K562 (cell line): ENCODE results near the gene C4orf50. TPM values are rescaled to one million over a fixed set of nuclear protein-coding genes. Genes with fewer than 3 reads are reported as not detected.
A peak's percentile ranks its signal among the peaks of the same experiment; 100 is the strongest.

Experiments
- ATAC-seq: fragments of 200-7000 bp; cut with Tn5 transposase; 3 replicates; pipeline ENCODE4 v1.9.1; 2020; ENCODE audit warnings: moderate library complexity
- BruUV-seq: library from RNA; stranded (reverse); fragments of 400-500 nt; replicated peaks from 2 replicates; lab custom pipeline; 2021; lab: Mats Ljungman, UMichigan
- CTCF ChIA-PET: fragments of 300-600 bp; formaldehyde crosslinking; extraction: SDS; loops from one replicate; lab custom pipeline; 2021; ENCODE audit warnings: low intra/inter-chr PET ratio; lab: Yijun Ruan, JAX
- POLR2A ChIA-PET: fragments of 300-600, 350-650 bp; sonication (Branson Sonifier 250); formaldehyde crosslinking; extraction: SDS; loops from one replicate; lab custom pipeline; 2021; ENCODE audit warnings: antibody characterized with exemption, inconsistent platforms; lab: Yijun Ruan, JAX
- DNase-seq, 4 experiments: peaks; one replicate each; pipeline versions ENCODE4 v3.0.0 to v3.0.0-alpha.2; 2011 to 2018; ENCODE audit warnings: low spot score in 3 of 4, mixed read lengths in 3 of 4; ENCODE audit errors: extremely low read depth in 1 of 4
- FAIRE-seq: peaks from 2 replicates; lab custom pipeline; 2011; peaks lifted over from hg19 to GRCh38; lab: Jason Lieb, UNC
- H2AFZ ChIP-seq: 2 replicates; pipeline ENCODE4 v1.6.0; 2011; ENCODE audit warnings: low read depth, low read length, control low read depth, inconsistent platforms
- H3K27ac ChIP-seq: fragments of 200-600 bp; 3 replicates; pipeline ENCODE4 v1.8.0; 2011; ENCODE audit warnings: low read depth, mild to moderate bottlenecking, control low read depth, inconsistent platforms, low read length, moderate library complexity, mixed read lengths; ENCODE audit errors: extremely low read depth
- H3K27me3 ChIP-seq, 2 experiments: fragments of 300-600 bp in 1 of 2; 2 replicates in 1 of 2; 3 replicates in 1 of 2; pipeline versions ENCODE4 v1.6.0 to v1.8.0; 2011; ENCODE audit warnings: inconsistent platforms in 2 of 2, low read length in 2 of 2, mild to moderate bottlenecking in 1 of 2, mixed read lengths in 1 of 2, moderate library complexity in 1 of 2; ENCODE audit not compliant: control insufficient read depth in 2 of 2, insufficient read depth in 2 of 2
- H3K36me3 ChIP-seq: fragments of 300-600 bp; 3 replicates; pipeline ENCODE4 v1.8.0; 2011; ENCODE audit warnings: mild to moderate bottlenecking, low read length, inconsistent platforms; ENCODE audit not compliant: control insufficient read depth, insufficient read depth
- H3K4me1 ChIP-seq, 2 experiments: fragments of 200-600 bp in 1 of 2; replicated peaks in 1 of 2; 2 replicates in 1 of 2; 3 replicates in 1 of 2; pipeline versions ENCODE4 v1.5.1 to v1.8.0; 2011; ENCODE audit warnings: inconsistent platforms in 2 of 2, low read length in 2 of 2, mild to moderate bottlenecking in 1 of 2, mixed read lengths in 1 of 2, moderate library complexity in 1 of 2; ENCODE audit not compliant: control insufficient read depth in 2 of 2, insufficient read depth in 2 of 2
- H3K4me2 ChIP-seq: 2 replicates; pipeline ENCODE4 v1.6.1; 2011; ENCODE audit warnings: low read length, control low read depth, inconsistent platforms, mixed read lengths; ENCODE audit not compliant: insufficient read depth
- H3K4me3 ChIP-seq: fragments of 200-600 bp; sonication (generic), shearing (Covaris generic); 2 replicates; pipeline ENCODE4 v1.5.1; 2016; ENCODE audit warnings: control low read depth, inconsistent platforms
- H3K79me2 ChIP-seq: fragments of 200-600 bp; 3 replicates; pipeline ENCODE4 v1.8.0; 2011; ENCODE audit warnings: low read length, inconsistent platforms; ENCODE audit not compliant: control insufficient read depth, insufficient read depth
- H3K9ac ChIP-seq, 2 experiments: 2 replicates each; pipeline versions ENCODE4 v1.6.0 to v1.6.1; 2011; ENCODE audit warnings: low read depth in 2 of 2, low read length in 2 of 2, control low read depth in 1 of 2, inconsistent platforms in 1 of 2, mild to moderate bottlenecking in 1 of 2, mixed read lengths in 1 of 2; ENCODE audit not compliant: insufficient read depth in 1 of 2
- H3K9me1 ChIP-seq: one replicate; pipeline ENCODE4 v1.6.0; 2011; ENCODE audit warnings: inconsistent platforms, mild to moderate bottlenecking, low read length, moderate library complexity; ENCODE audit not compliant: control insufficient read depth, insufficient read depth
- H3K9me3 ChIP-seq: replicated peaks from 2 replicates; pipeline ENCODE4 v1.5.1; 2011; ENCODE audit warnings: low read depth, low read length, inconsistent platforms; ENCODE audit not compliant: control insufficient read depth, insufficient read depth
- H4K20me1 ChIP-seq: replicated peaks from 2 replicates; pipeline ENCODE4 v1.6.1; 2011; ENCODE audit warnings: low read length, inconsistent platforms, mixed read lengths; ENCODE audit not compliant: control insufficient read depth, insufficient read depth
- CREM ChIP-seq: IDR thresholded peaks from 2 replicates; pipeline ENCODE4 v1.6.1; 2014; ENCODE audit warnings: antibody characterized with exemption, low read depth
- TEAD2 ChIP-seq: fragments of 450-650 bp; IDR thresholded peaks from 2 replicates; pipeline ENCODE4 v1.6.1; 2016; ENCODE audit warnings: missing genetic modification characterization, control low read depth, missing compliant biosample characterization
- TEAD4 ChIP-seq, 2 experiments: sonication (generic) in 1 of 2; formaldehyde crosslinking in 1 of 2; IDR thresholded peaks; 2 replicates each; pipeline versions ENCODE4 v1.6.1 to v1.8.0; 2012 to 2022; ENCODE audit warnings: borderline replicate concordance in 1 of 2, inconsistent platforms in 1 of 2, low read length in 1 of 2, mild to moderate bottlenecking in 1 of 2, missing genetic modification reagents in 1 of 2
- ZNF124 ChIP-seq: sonication (generic); formaldehyde crosslinking; IDR thresholded peaks from 2 replicates; pipeline ENCODE4 v1.8.1; 2022; ENCODE audit warnings: missing genetic modification reagents
- WGBS: fragments of 100-300 bp; shearing (Covaris generic); methylation state at CpG from one replicate; pipeline ENCODE4 v1.1.6; 2016; ENCODE audit warnings: low coverage, mixed read lengths; ENCODE audit not compliant: insufficient coverage; ENCODE audit errors: missing lambda C conversion rate; 5-methylcytosine and 5-hydroxymethylcytosine counted together
- in situ Hi-C: fragments of 300-500 bp; cut with MboI; formaldehyde crosslinking; loops from 4 replicates; pipeline ENCODE4 v1.15.0; 2018; ENCODE audit warnings: inconsistent platforms, mixed read lengths
- intact Hi-C: fragments of 100-400 bp; cut with micrococcal nuclease; formaldehyde crosslinking; loops from 2 replicates; pipeline ENCODE4 v1.14.2; 2022
- polyA plus RNA-seq, 8 experiments: library from polyadenylated mRNA; depleted of rRNA in 4 of 8; stranded (reverse) in 5 of 8; unstranded in 3 of 8; fragments of >200 nt; fragmentation: Nextera tagmentation in 2 of 8; fragmentation: Illumina TruSeq in 1 of 8; extraction: Ambion mirVana in 2 of 8; extraction: Trizol in 1 of 8; gene quantifications; 2 replicates each; pipeline versions ENCODE4 v1.2.1 to v1.2.3, GENCODE V29; 2011 to 2014; ENCODE audit warnings: inconsistent platforms in 1 of 8, missing spikeins in 1 of 8
- total RNA-seq, 7 experiments: library from RNA; depleted of rRNA in 6 of 7; stranded (reverse); fragments of >200 nt in 6 of 7; fragmentation: Illumina TruSeq in 2 of 7; extraction: Trizol in 2 of 7; gene quantifications; 2 replicates each; pipeline versions ENCODE4 v1.2.1 to v1.2.3, GENCODE V29; 2011 to 2021; ENCODE audit warnings: low replicate concordance in 1 of 7
- TF ChIP-seq, protein P1 (sequence below), 3 experiments: IDR thresholded peaks in 2 of 3; conservative IDR thresholded peaks in 1 of 3; 2 replicates each; pipeline ENCODE4 v1.5.1; 2011 to 2012; ENCODE audit warnings: low read length in 3 of 3, mild to moderate bottlenecking in 3 of 3, control low read depth in 2 of 3, improper control_type of control experiment in 1 of 3, inconsistent platforms in 1 of 3, low read depth in 1 of 3, mixed read lengths in 1 of 3, moderate library complexity in 1 of 3; ENCODE audit not compliant: insufficient read depth in 2 of 3
- TF ChIP-seq, protein P2 (sequence below): fragments of 450-650 bp; formaldehyde crosslinking; IDR thresholded peaks from 2 replicates; pipeline ENCODE4 v1.4.0; 2020; ENCODE audit warnings: mild to moderate bottlenecking, moderate library complexity
- TF ChIP-seq, protein P3 (sequence below), 2 experiments: fragments of 450-650 bp; formaldehyde crosslinking in 1 of 2; IDR thresholded peaks; 2 replicates each; pipeline versions ENCODE4 v1.4.0 to v1.6.1; 2014 to 2020; ENCODE audit warnings: mild to moderate bottlenecking in 2 of 2, borderline replicate concordance in 1 of 2, low read depth in 1 of 2

Gene C4orf50
- total and polyA plus RNA-seq, 9 of the 15 experiments (the other 6 are each of a cell fraction or from before 2014, with no cell fraction given), result not detected

DNA sequence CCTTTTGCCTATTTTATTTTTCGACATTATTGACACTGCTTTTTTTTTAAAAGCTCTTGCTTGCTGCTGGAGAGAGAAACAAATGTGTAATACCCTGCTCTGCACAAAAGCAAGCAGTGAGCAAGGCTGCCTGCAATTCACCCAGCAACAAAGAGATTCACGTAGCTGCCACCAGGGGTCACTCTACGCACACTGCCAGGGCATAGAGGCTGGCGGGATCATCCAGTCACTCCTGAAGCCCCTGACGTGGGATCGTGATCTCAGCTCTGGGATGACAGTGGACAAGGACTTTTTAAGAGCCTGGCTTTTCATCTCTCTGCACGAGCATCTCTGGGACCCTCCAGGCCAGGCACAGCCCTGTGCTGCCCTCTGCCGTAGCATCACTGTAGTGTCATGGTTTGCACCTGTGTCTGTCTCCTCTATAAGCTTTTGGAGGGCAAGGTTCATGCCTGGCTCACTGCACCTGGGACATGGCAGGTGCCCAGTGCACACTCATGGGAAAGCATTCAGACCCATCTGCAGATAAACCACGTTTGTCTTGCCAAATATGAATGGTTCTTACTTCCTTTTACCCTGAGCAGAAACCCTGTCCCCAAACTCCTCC, 19.8 kb downstream of the C4orf50 start:
- WGBS, result 2% methylated on average over 9 of the region's 9 CpGs
- H3K9me3 ChIP-seq, result no peaks in the 10 kb centered on the region
- H4K20me1 ChIP-seq, result no peaks in the 10 kb centered on the region; the same call in 1 of the 2 replicates
- H3K9ac ChIP-seq, result no peak overlapping the region
- no peak overlapping the region for H3K27ac ChIP-seq
- H3K4me1 ChIP-seq, result no peaks in the 10 kb centered on the region
- H3K9me1 ChIP-seq, result no peaks in the 10 kb centered on the region
- ATAC-seq (peak; percentile 93), DNase-seq (peak; percentile 63 to 78 (median 69)), FAIRE-seq (peak; percentile 84)
- H3K4me3 ChIP-seq, result no peak overlapping the region
- no peak overlapping the region for H3K4me2 ChIP-seq
- intact Hi-C loops (loop anchor here (1.0 to 5.0 kb wide), 3 partner anchors 89 to 328 kb away; no protein-coding TSS in a partner anchor), in situ Hi-C loops (loop anchor here (5.0 kb wide), 1 partner anchor 329 kb away; no protein-coding TSS in a partner anchor)
- H3K79me2 ChIP-seq, result no peaks in the 10 kb centered on the region
- H2AFZ ChIP-seq, result no peak overlapping the region
- peaks cover 0 to 7% of the 10 kb centered on the region in 2 experiments; a peak in 2 of 5 replicates for H3K27me3 ChIP-seq
- H3K36me3 ChIP-seq, result no peaks in the 10 kb centered on the region
- ChIA-PET CTCF (interaction anchor here (1.1 to 1.9 kb wide), 3 partner anchors 90 to 333 kb away, joined by 4 to 15 read pairs (median 4); no protein-coding TSS in a partner anchor), POLR2A (interaction anchor here (0.6 kb wide), 1 partner anchor 327 kb away, joined by 3 read pairs; no protein-coding TSS in a partner anchor)
- BruUV-seq, result no TSS peak
- TF ChIP-seq, protein P1, sequence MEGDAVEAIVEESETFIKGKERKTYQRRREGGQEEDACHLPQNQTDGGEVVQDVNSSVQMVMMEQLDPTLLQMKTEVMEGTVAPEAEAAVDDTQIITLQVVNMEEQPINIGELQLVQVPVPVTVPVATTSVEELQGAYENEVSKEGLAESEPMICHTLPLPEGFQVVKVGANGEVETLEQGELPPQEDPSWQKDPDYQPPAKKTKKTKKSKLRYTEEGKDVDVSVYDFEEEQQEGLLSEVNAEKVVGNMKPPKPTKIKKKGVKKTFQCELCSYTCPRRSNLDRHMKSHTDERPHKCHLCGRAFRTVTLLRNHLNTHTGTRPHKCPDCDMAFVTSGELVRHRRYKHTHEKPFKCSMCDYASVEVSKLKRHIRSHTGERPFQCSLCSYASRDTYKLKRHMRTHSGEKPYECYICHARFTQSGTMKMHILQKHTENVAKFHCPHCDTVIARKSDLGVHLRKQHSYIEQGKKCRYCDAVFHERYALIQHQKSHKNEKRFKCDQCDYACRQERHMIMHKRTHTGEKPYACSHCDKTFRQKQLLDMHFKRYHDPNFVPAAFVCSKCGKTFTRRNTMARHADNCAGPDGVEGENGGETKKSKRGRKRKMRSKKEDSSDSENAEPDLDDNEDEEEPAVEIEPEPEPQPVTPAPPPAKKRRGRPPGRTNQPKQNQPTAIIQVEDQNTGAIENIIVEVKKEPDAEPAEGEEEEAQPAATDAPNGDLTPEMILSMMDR (IDR thresholded peaks at IDR 0.05 in 2 of 3, conservative IDR thresholded peaks at IDR 0.05 in 1 of 3; ENCODE audit: insufficient read depth in 2 of 3, low read depth in 1 of 3, low read length in 3 of 3), result peak; percentile 91 to 98 (median 94)
- peak; percentile 7; the same call in 1 of the 2 replicates for TF ChIP-seq TEAD2 (tag)
- peak; percentile 28; the same call in 1 of the 2 replicates for TF ChIP-seq TEAD4 (IDR thresholded peaks at IDR 0.05; ENCODE audit: low read length)
- TF ChIP-seq TEAD4 (CRISPR knock-in tag; IDR thresholded peaks at IDR 0.05; ENCODE audit: borderline replicate concordance), result no peak
- TF ChIP-seq CREM, result peak; percentile 49
- no peak for TF ChIP-seq ZNF124 (CRISPR knock-in tag)
- TF ChIP-seq, protein P2, sequence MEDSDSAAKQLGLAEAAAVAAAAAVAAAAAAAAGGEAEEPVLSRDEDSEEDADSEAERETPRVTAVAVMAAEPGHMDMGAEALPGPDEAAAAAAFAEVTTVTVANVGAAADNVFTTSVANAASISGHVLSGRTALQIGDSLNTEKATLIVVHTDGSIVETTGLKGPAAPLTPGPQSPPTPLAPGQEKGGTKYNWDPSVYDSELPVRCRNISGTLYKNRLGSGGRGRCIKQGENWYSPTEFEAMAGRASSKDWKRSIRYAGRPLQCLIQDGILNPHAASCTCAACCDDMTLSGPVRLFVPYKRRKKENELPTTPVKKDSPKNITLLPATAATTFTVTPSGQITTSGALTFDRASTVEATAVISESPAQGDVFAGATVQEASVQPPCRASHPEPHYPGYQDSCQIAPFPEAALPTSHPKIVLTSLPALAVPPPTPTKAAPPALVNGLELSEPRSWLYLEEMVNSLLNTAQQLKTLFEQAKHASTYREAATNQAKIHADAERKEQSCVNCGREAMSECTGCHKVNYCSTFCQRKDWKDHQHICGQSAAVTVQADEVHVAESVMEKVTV, result peak; percentile 44; the same call in 1 of the 2 replicates
- TF ChIP-seq, protein P3, sequence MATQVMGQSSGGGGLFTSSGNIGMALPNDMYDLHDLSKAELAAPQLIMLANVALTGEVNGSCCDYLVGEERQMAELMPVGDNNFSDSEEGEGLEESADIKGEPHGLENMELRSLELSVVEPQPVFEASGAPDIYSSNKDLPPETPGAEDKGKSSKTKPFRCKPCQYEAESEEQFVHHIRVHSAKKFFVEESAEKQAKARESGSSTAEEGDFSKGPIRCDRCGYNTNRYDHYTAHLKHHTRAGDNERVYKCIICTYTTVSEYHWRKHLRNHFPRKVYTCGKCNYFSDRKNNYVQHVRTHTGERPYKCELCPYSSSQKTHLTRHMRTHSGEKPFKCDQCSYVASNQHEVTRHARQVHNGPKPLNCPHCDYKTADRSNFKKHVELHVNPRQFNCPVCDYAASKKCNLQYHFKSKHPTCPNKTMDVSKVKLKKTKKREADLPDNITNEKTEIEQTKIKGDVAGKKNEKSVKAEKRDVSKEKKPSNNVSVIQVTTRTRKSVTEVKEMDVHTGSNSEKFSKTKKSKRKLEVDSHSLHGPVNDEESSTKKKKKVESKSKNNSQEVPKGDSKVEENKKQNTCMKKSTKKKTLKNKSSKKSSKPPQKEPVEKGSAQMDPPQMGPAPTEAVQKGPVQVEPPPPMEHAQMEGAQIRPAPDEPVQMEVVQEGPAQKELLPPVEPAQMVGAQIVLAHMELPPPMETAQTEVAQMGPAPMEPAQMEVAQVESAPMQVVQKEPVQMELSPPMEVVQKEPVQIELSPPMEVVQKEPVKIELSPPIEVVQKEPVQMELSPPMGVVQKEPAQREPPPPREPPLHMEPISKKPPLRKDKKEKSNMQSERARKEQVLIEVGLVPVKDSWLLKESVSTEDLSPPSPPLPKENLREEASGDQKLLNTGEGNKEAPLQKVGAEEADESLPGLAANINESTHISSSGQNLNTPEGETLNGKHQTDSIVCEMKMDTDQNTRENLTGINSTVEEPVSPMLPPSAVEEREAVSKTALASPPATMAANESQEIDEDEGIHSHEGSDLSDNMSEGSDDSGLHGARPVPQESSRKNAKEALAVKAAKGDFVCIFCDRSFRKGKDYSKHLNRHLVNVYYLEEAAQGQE (IDR thresholded peaks at IDR 0.05; ENCODE audit: borderline replicate concordance), result peak; percentile 67; the same call in 1 of the 2 replicates
- TF ChIP-seq, protein P3 (CRISPR knock-in tag; IDR thresholded peaks at IDR 0.05; ENCODE audit: low read depth), result no peak
